Right lobe of liver (tissue), 6 donors: ENCODE measurements around the gene C6. TPM values are rescaled to one million over a fixed set of nuclear protein-coding genes. Genes with fewer than 3 reads are reported as not detected.

Source experiments
- ATAC-seq, 4 donors: fragments of 200-7000 bp; cut with Tn5 transposase; one replicate each; pipeline ENCODE4 v1.9.1; 2020; ENCODE audit warnings: mild to moderate bottlenecking in 4 of 4, moderate library complexity in 4 of 4
- DNase-seq, 3 donors: peaks; one replicate each; pipeline ENCODE4 v3.0.0-alpha.2; 2020
- H3K27ac ChIP-seq, 3 donors: fragments of 200-600 bp; one replicate each; pipeline ENCODE4 v1.8.0; 2022
- H3K27me3 ChIP-seq, 2 donors: fragments of 200-600 bp; one replicate each; pipeline ENCODE4 v1.8.0; 2022
- H3K36me3 ChIP-seq, 4 donors: fragments of 200-600 bp; sonication (generic) in 1 of 4; one replicate each; pipeline versions ENCODE4 v1.5.1 to v1.8.0; 2017 to 2022; ENCODE audit warnings: control low read depth in 1 of 4
- H3K4me1 ChIP-seq, 4 donors: fragments of 200-600 bp; sonication (generic) in 1 of 4; one replicate each; pipeline versions ENCODE4 v1.5.1 to v1.8.0; 2017 to 2022; ENCODE audit warnings: control low read depth in 1 of 4
- H3K4me3 ChIP-seq, 3 donors: fragments of 200-600 bp; one replicate each; pipeline ENCODE4 v1.8.0; 2022
- H3K9me3 ChIP-seq, 4 donors: fragments of 200-600 bp; sonication (generic) in 1 of 4; one replicate each; pipeline versions ENCODE4 v1.5.1 to v1.8.0; 2017 to 2022; ENCODE audit warnings: control low read depth in 1 of 4
- CTCF ChIP-seq, 4 donors: fragments of 200-600 bp in 3 of 4; fragments of 450-650 bp in 1 of 4; IDR thresholded peaks; one replicate each; pipeline versions ENCODE4 v1.5.1 to v1.8.0; 2016 to 2022; ENCODE audit warnings: antibody characterized with exemption in 4 of 4, mild to moderate bottlenecking in 2 of 4
- POLR2A ChIP-seq: fragments of 450-650 bp; IDR thresholded peaks from one replicate; pipeline ENCODE4 v1.6.1; 2017; ENCODE audit warnings: antibody characterized with exemption, mild to moderate bottlenecking
- WGBS: methylation state at CpG from one replicate; pipeline ENCODE4 v1.1.6; 2018; ENCODE audit warnings: low coverage, low lambda C conversion rate; ENCODE audit not compliant: insufficient coverage; ENCODE audit errors: missing lambda C conversion rate; 5-methylcytosine and 5-hydroxymethylcytosine counted together
- intact Hi-C, 2 donors: fragments of 100-400 bp; cut with DNase I; formaldehyde crosslinking; loops; one replicate each; pipeline versions ENCODE4 v1.11.2 to v1.14.1; 2022
- total RNA-seq, 6 experiments: library from RNA; depleted of rRNA in 2 of 6; stranded (reverse); fragments of >200 nt in 2 of 6; fragmentation: NEBNext Ultra II Directional in 3 of 6; extraction: Animal tissue kit (Norgen Biotek cat#: 25700) in 3 of 6; gene quantifications; one replicate each; pipeline versions ENCODE4 v1.1.0 to v1.2.4, GENCODE V29; 2016 to 2023
- donor health status: DM: no; HTN: yes; CAD: no.
- donor health status: DM: no; HTN: no; CAD: no.
- donor health status: DM: no; HTN: no; CAD: no.
- donor health status: DM: no; HTN: yes; CAD: no.
- donor health status: DM: no; HTN: yes; CAD: no.

C6 gene
- total RNA-seq, 6 experiments from 2014 or later, result 284 to 753 (median 402) TPM

- no peak for DNase-seq
- ATAC-seq, result no peak
- no peaks in the 10 kb centered on the region for H3K36me3 ChIP-seq
- no peak overlapping the region for H3K27ac ChIP-seq
- TF ChIP-seq CTCF (IDR thresholded peaks at IDR 0.05) (no peak), POLR2A (no peak)
- no peaks in the 10 kb centered on the region for H3K9me3 ChIP-seq
- H3K27me3 ChIP-seq, result no peaks in the 10 kb centered on the region
- intact Hi-C loops, result no loop called here
- H3K4me3 ChIP-seq, result no peak overlapping the region
- H3K4me1 ChIP-seq, result no peaks in the 10 kb centered on the region
These were observed 104.1 kb downstream of the C6 start for GRCh38 chr5:41109186-41109585.

- no peak for TF ChIP-seq CTCF (IDR thresholded peaks at IDR 0.05)
- no peak for TF ChIP-seq POLR2A
- Histone ChIP-seq H3K4me1 (no peaks in the 10 kb centered on the region), H3K4me3 (no peak overlapping the region), H3K27ac (no peak overlapping the region), H3K36me3 (no peaks in the 10 kb centered on the region), H3K27me3 (no peaks in the 10 kb centered on the region), H3K9me3 (no peaks in the 10 kb centered on the region)
- intact Hi-C loops, result no loop called here
- ATAC-seq (no peak), DNase-seq (no peak)
These were observed 111.0 kb downstream of the C6 start for GRCh38 chr5:41102341-41102740.

DNA sequence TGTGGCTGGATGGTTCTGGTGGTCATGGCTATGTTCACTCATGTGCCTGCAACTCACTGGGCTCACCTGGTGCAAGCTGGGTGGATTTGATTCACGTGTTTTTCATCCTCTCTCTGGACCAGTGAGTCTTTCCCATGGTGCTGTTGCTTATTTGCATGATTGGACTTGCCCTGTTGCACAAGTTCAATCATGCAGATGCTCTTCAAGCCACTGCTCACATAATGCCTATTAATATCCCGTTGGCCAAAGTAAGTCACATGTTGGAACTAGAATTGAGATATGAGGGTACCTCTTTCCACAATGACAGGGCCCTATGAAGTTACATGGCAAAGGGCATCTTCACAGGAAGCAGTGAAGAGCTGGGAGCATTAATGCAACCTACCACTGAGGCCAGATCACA lies 115.7 kb downstream of the C6 start:
- TF ChIP-seq POLR2A (no peak), CTCF (IDR thresholded peaks at IDR 0.05) (no peak)
- ATAC-seq (no peak), DNase-seq (no peak)
- H3K4me1 ChIP-seq, result no peaks in the 10 kb centered on the region
- intact Hi-C loops, result no loop called here
- no peaks in the 10 kb centered on the region for H3K27me3 ChIP-seq
- no peaks in the 10 kb centered on the region for H3K9me3 ChIP-seq
- WGBS, result 79% methylated on average over 2 of the region's 2 CpGs
- no peak overlapping the region for H3K4me3 ChIP-seq
- no peaks in the 10 kb centered on the region for H3K36me3 ChIP-seq
- no peak overlapping the region for H3K27ac ChIP-seq

- WGBS, result 68% methylated on average over 5 of the region's 5 CpGs
- H3K36me3 ChIP-seq, result no peaks in the 10 kb centered on the region
These were observed 117.8 kb downstream of the C6 start for GRCh38 chr5:41095324-41096101.

More at GRCh38 chr5:41095324-41096101, 117.8 kb downstream of the C6 start:
- Histone ChIP-seq H3K27me3 (no peaks in the 10 kb centered on the region), H3K27ac (no peak overlapping the region), H3K4me3 (no peak overlapping the region), H3K4me1 (no peaks in the 10 kb centered on the region), H3K9me3 (no peaks in the 10 kb centered on the region)
- no peak for DNase-seq
- intact Hi-C loops, result no loop called here
- no peak for TF ChIP-seq CTCF (IDR thresholded peaks at IDR 0.05)
- TF ChIP-seq POLR2A, result no peak
- peak in 1 of 4 donors; percentile 18 for ATAC-seq
